OCI-LY7 (cell line): Measurements from ENCODE around the gene SHOX. TPM values are rescaled to one million over a fixed set of nuclear protein-coding genes. Genes with fewer than 3 reads are reported as not detected.

Experiments
- BruUV-seq: library from RNA; stranded (reverse); fragments of 400-500 nt; replicated peaks from 2 replicates; lab custom pipeline; 2021; lab: Mats Ljungman, UMichigan
- CTCF ChIA-PET: fragments of 300-600 bp; sonication (Branson Sonifier 250); formaldehyde crosslinking; loops from one replicate; lab custom pipeline; 2022; ENCODE audit warnings: antibody characterized with exemption; ENCODE audit not compliant: unreplicated experiment; lab: Charles Lee
- POLR2A ChIA-PET: fragments of 300-600 bp; sonication (Branson Sonifier 250); formaldehyde crosslinking; loops from one replicate; lab custom pipeline; 2022; ENCODE audit warnings: antibody characterized with exemption; lab: Charles Lee
- DNase-seq: peaks from one replicate; pipeline ENCODE4 v3.0.0-alpha.2; 2015; ENCODE audit warnings: low spot score
- H2AFZ ChIP-seq: fragments of 200-600 bp; sonication (generic), shearing (Covaris generic); 2 replicates; pipeline ENCODE4 v1.6.1; 2014; ENCODE audit warnings: mild to moderate bottlenecking, antibody characterized with exemption, low read length, moderate library complexity
- H3K27ac ChIP-seq: fragments of 200-600 bp; sonication (generic); 2 replicates; pipeline ENCODE4 v1.5.1; 2014; ENCODE audit warnings: mixed run types, low read depth, mild to moderate bottlenecking, moderate library complexity, low read length, inconsistent platforms; ENCODE audit not compliant: poor library complexity, severe bottlenecking
- H3K36me3 ChIP-seq: fragments of 200-600 bp; sonication (generic); 2 replicates; pipeline ENCODE4 v1.6.1; 2014; ENCODE audit warnings: mild to moderate bottlenecking, antibody characterized with exemption, low read length, moderate library complexity, mixed read lengths; ENCODE audit not compliant: insufficient read depth
- H3K4me1 ChIP-seq: fragments of 200-600 bp; sonication (generic); 2 replicates; pipeline ENCODE4 v1.5.1; 2014; ENCODE audit warnings: mild to moderate bottlenecking, low read length; ENCODE audit not compliant: insufficient read depth, poor library complexity, severe bottlenecking
- H3K4me2 ChIP-seq: fragments of 200-600 bp; sonication (generic); 2 replicates; pipeline ENCODE4 v1.6.1; 2014; ENCODE audit warnings: mild to moderate bottlenecking, low read length
- H3K4me3 ChIP-seq: fragments of 200-600 bp; sonication (generic); 2 replicates; pipeline ENCODE4 v1.5.1; 2014; ENCODE audit warnings: mild to moderate bottlenecking, low read depth, low read length; ENCODE audit not compliant: poor library complexity, severe bottlenecking
- H3K79me2 ChIP-seq: fragments of 200-600 bp; sonication (generic); 2 replicates; pipeline ENCODE4 v1.6.1; 2016; ENCODE audit warnings: low read depth, mild to moderate bottlenecking, low read length, moderate library complexity, mixed read lengths; ENCODE audit not compliant: insufficient read depth
- H3K9me2 ChIP-seq: fragments of 200-600 bp; sonication (generic); 2 replicates; pipeline ENCODE4 v1.6.1; 2016; ENCODE audit warnings: mild to moderate bottlenecking, low read length, mixed read lengths; ENCODE audit not compliant: insufficient read depth
- H3K9me3 ChIP-seq: fragments of 200-600 bp; sonication (generic); 2 replicates; pipeline ENCODE4 v1.6.1; 2014; ENCODE audit warnings: mild to moderate bottlenecking, mixed run types, low read length, mixed read lengths
- H4K20me1 ChIP-seq: fragments of 200-600 bp; sonication (generic); 2 replicates; pipeline ENCODE4 v1.6.1; 2014; ENCODE audit warnings: mild to moderate bottlenecking, antibody characterized with exemption, low read length, moderate library complexity, mixed read lengths; ENCODE audit not compliant: insufficient read depth
- CTCF ChIP-seq: fragments of 200-600 bp; sonication (generic); conservative IDR thresholded peaks from 2 replicates; pipeline ENCODE4 v1.5.1; 2014; ENCODE audit warnings: mild to moderate bottlenecking, antibody characterized with exemption, low read length, moderate library complexity, mixed read lengths
- EZH2phosphoT487 ChIP-seq: fragments of 200-600 bp; sonication (generic); IDR thresholded peaks from 2 replicates; pipeline ENCODE4 v1.6.1; 2018; ENCODE audit warnings: low read depth, borderline replicate concordance, mild to moderate bottlenecking, mixed run types, antibody characterized with exemption, low read length, moderate library complexity, mixed read lengths
- intact Hi-C: fragments of 100-400 bp; cut with micrococcal nuclease; formaldehyde crosslinking; loops from one replicate; pipeline ENCODE4 v1.10.0; 2022; ENCODE audit not compliant: unreplicated experiment
- total RNA-seq, 2 experiments: library from RNA; depleted of rRNA in 1 of 2; stranded (reverse); fragments of >200 nt in 1 of 2; shearing (Covaris generic) in 1 of 2; gene quantifications; 2 replicates each; pipeline ENCODE4 v1.2.3, GENCODE V29; 2014 to 2022

The SHOX gene
- total RNA-seq, 2 experiments from 2014 or later: not detected

DNA sequence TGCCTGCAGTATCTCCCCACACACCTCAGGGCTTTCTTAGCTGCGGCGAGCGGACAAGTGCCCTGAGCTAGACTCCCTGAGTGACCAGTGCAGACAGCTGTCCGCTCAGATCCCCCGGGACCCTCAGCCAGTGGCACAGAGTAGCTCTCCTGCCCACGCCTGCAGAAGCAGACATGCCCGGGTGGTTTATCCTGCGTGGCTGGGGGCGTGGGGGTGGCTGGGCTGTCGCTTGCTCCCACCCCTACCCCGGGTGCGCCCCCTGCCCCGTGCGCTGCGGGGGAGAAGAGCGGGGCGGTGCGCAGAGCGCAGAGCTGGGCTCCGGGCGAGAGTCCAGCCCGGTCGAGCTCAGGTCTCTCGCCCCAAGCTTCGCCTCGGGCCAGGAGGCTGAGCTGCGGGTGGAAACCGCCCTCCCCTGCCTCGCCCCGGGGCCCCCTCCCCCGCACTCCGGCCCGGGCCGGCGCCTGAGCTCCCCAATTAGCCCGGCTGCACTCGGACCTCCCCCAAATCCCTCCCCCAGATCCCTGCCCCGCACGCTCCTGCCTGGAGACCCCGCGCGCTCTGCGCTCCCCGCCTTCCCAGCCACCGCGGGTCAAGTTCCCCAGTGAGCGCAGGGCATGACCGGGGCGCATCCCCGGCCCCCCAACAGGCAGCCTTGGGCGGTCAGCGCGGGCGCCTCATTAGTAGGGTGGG lies 11.7 kb upstream of the SHOX start:
- Histone ChIP-seq H3K36me3 (no peaks in the 10 kb centered on the region), H3K27ac (no peak overlapping the region), H3K9me3 (no peaks in the 10 kb centered on the region), H3K4me3 (no peak overlapping the region), H3K79me2 (no peaks in the 10 kb centered on the region), H3K4me1 (no peaks in the 10 kb centered on the region), H2AFZ (no peak overlapping the region), H4K20me1 (no peaks in the 10 kb centered on the region), H3K9me2 (no peaks in the 10 kb centered on the region), H3K4me2 (no peak overlapping the region)
- ChIA-PET POLR2A (no interaction called here), CTCF (no interaction called here)
- intact Hi-C loops: no loop called here
- no TSS peak for BruUV-seq
- DNase-seq: no peak
- TF ChIP-seq EZH2phosphoT487: no peak
- TF ChIP-seq CTCF: no peak

GRCh38 chrX:619451-619811 lies 11.2 kb upstream of the SHOX start:
- H3K4me2 ChIP-seq: no peak overlapping the region

More at GRCh38 chrX:619451-619811, 11.2 kb upstream of the SHOX start:
- intact Hi-C loops: no loop called here
- H2AFZ ChIP-seq: no peak overlapping the region
- H4K20me1 ChIP-seq: no peaks in the 10 kb centered on the region
- TF ChIP-seq EZH2phosphoT487 (no peak), CTCF (no peak)
- ChIA-PET CTCF (no interaction called here), POLR2A (no interaction called here)
- no TSS peak for BruUV-seq
- no peaks in the 10 kb centered on the region for H3K36me3 ChIP-seq
- no peak for DNase-seq
- H3K9me3 ChIP-seq: no peaks in the 10 kb centered on the region
- H3K4me1 ChIP-seq: no peaks in the 10 kb centered on the region
- H3K27ac ChIP-seq: no peak overlapping the region
- no peak overlapping the region for H3K4me3 ChIP-seq
- no peaks in the 10 kb centered on the region for H3K79me2 ChIP-seq
- no peaks in the 10 kb centered on the region for H3K9me2 ChIP-seq
